ENCODE measurements around the gene CAMKK1. TPM values are rescaled to one million over a fixed set of nuclear protein-coding genes. Genes with fewer than 3 reads are reported as not detected.
"Not testable (repeated sequence)": the region's sequence is repeated elsewhere in the genome, so short reads cannot be mapped to it uniquely, and the experiment has no call there.

Gene CAMKK1
- total and polyA plus RNA-seq, 5 donors from 2014 or later = 0.09 to 3.2 (median 0.88) TPM

DNA sequence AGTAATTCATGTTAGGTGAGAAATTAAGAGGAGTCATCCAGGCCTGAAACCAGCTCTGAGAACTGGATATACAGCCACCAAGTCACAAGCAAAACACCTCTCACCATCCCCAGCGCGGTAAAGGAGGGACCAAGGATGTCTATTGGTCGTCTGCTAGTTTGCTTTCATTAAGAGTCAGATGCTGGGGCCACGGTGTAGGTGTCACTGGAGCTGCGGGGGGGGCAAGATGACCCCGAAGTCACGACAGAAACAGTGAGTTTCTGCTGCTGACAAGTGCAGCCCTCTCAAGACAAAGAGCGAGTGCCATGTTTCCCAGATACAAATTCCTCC, 47.6 kb downstream of the CAMKK1 start:
- Histone ChIP-seq H3K4me1 (ENCODE audit: control insufficient read depth, insufficient read depth, low read length, poor library complexity, severe bottlenecking) (peaks cover 18% of the 10 kb centered on the region), H3K27ac (ENCODE audit: insufficient read depth, low read length, poor library complexity, severe bottlenecking) (peak overlapping the region; percentile 72), H3K9me3 (ENCODE audit: control insufficient read depth in 2 of 2, low read length in 2 of 2) (no peaks in the 10 kb centered on the region), H3K27me3 (ENCODE audit: control insufficient read depth, insufficient read depth, low read length) (no peaks in the 10 kb centered on the region), H3K36me3 (ENCODE audit: control insufficient read depth, insufficient read depth, low read length) (peaks cover 17% of the 10 kb centered on the region), H3K4me3 (ENCODE audit: low read depth, low read length) (peak overlapping the region; percentile 82)
- Mint-ChIP-seq H3K4me1 (peaks cover 15 to 43% (median 32%) of the 10 kb centered on the region in 4 donors), H3K9me3 (no peaks in the 10 kb centered on the region), H3K36me3 (peaks cover 14% of the 10 kb centered on the region), H3K27me3 (peaks cover 15% of the 10 kb centered on the region), H3K27ac (peak overlapping the region; percentile 82 to 92 (median 89)), H3K4me3 (peak overlapping the region; percentile 93 to 96 (median 94))
- DNase-seq (peak in 2 of 3 donors; percentile 24 to 66), ATAC-seq (ENCODE audit: low read depth in 2 of 2) (no peak)

DNA sequence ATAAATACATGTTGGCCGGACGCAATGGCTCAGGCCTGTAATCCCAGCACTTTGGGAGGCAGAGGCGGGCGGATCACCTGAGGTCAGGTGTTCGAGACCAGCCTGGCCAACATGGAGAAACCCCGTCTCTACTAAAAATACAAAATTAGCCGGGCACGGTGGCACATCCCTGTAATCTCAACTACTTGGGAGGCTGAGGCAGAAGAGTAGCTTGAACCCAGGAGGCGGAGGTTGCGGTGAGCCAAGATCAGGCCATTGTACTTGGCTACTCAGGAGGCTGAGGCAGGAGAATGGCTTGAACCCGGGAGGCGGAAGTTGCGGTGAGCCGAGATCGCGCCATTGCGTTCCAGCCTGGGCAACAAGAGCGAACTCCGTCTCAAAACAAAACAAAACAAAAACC, 48.3 kb downstream of the CAMKK1 start:
- DNase-seq; ATAC-seq (ENCODE audit: low read depth in 2 of 2); H3K9me3 ChIP-seq (ENCODE audit: control insufficient read depth in 2 of 2, low read length in 2 of 2); H3K27ac ChIP-seq (ENCODE audit: insufficient read depth, low read length, poor library complexity, severe bottlenecking); H3K27me3 ChIP-seq (ENCODE audit: control insufficient read depth, insufficient read depth, low read length); H3K9me3 Mint-ChIP-seq: not testable (repeated sequence)
- Mint-ChIP-seq H3K4me1 (peaks cover 15 to 47% (median 35%) of the 10 kb centered on the region in 4 donors), H3K27me3 (peaks cover 10% of the 10 kb centered on the region), H3K36me3 (peaks cover 21% of the 10 kb centered on the region), H3K27ac (peak overlapping the region in 1 of 3 donors; percentile 48), H3K4me3 (peak overlapping the region; percentile 63 to 95 (median 94))
- peaks cover 18% of the 10 kb centered on the region for H3K4me1 ChIP-seq (ENCODE audit: control insufficient read depth, insufficient read depth, low read length, poor library complexity, severe bottlenecking)
- peaks cover 24% of the 10 kb centered on the region for H3K36me3 ChIP-seq (ENCODE audit: control insufficient read depth, insufficient read depth, low read length)
- H3K4me3 ChIP-seq (ENCODE audit: low read depth, low read length) = peak overlapping the region; percentile 82

DNA sequence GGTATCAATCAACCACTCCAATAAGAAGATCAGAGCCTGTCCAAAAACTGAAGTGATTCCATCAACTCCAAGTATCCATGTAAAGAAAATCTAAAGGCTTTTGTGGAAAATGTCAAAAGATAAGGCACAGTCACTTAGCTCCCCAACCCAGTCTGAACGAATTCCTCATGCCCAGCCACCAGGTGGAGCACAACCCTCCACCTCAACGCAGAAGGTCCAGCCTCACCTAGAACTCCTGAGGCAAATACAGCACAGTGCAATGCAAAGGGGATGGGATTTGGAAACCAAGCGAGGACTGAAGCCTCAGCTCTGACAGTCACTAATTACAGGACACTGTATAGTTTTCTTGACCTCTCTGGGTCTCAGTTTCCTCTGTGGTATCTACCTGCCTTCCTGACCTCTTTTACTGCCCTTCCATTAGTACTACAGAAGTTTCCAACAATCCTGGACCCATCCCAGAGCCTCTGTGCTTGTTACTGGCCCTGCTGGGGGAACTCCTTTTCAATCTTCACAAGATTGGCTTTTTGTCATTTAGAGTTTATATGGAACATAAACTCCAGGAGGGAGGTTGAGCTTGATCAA, 48.8 kb downstream of the CAMKK1 start:
- H3K27ac Mint-ChIP-seq = peak overlapping the region; percentile 63 to 83 (median 72)
- DNase-seq = peak in 2 of 3 donors; percentile 37 to 73

DNA sequence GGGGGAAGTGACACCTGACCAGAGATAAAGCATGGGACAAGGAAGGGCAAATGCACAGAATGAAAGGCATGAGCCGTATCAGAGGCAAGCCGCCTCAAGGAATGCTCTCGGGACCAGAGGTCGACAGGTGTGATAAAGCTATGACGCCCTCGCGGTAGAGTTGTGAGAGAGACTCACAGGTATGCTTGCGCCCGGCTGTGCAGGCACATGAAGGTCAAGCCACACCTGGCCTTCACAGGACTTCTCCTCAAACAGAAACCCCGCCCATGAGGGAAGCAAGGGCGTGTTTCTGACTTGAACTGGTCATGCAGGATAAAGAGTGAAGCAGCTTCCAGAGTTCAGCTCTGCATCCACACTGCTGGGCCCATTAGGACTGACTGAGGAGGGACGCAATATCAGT, 54.6 kb downstream of the CAMKK1 start:
- no peaks in the 10 kb centered on the region for H3K27me3 ChIP-seq (ENCODE audit: control insufficient read depth, insufficient read depth, low read length)
- no peaks in the 10 kb centered on the region for H3K9me3 Mint-ChIP-seq
- H3K27me3 Mint-ChIP-seq = no peaks in the 10 kb centered on the region
- DNase-seq (no peak), ATAC-seq (ENCODE audit: low read depth in 2 of 2) (no peak)
- H3K4me3 ChIP-seq (ENCODE audit: low read depth, low read length) = no peak overlapping the region
- no peak overlapping the region for H3K4me3 Mint-ChIP-seq
- H3K27ac ChIP-seq (ENCODE audit: insufficient read depth, low read length, poor library complexity, severe bottlenecking) = no peak overlapping the region
- H3K4me1 ChIP-seq (ENCODE audit: control insufficient read depth, insufficient read depth, low read length, poor library complexity, severe bottlenecking) = no peaks in the 10 kb centered on the region
- peaks cover 42% of the 10 kb centered on the region for H3K36me3 Mint-ChIP-seq
- H3K27ac Mint-ChIP-seq = peak overlapping the region in 1 of 3 donors; percentile 39
- peaks cover 11 to 39% (median 28%) of the 10 kb centered on the region in 4 donors for H3K4me1 Mint-ChIP-seq
- H3K36me3 ChIP-seq (ENCODE audit: control insufficient read depth, insufficient read depth, low read length) = peaks cover 70% of the 10 kb centered on the region
- no peaks in the 10 kb centered on the region for H3K9me3 ChIP-seq (ENCODE audit: control insufficient read depth in 2 of 2, low read length in 2 of 2)

More for the DNA sequence above, 48.8 kb downstream of the CAMKK1 start:
- no peaks in the 10 kb centered on the region for H3K27me3 ChIP-seq (ENCODE audit: control insufficient read depth, insufficient read depth, low read length)
- Mint-ChIP-seq H3K27me3 (peaks cover 9% of the 10 kb centered on the region), H3K4me1 (peaks cover 15 to 50% (median 35%) of the 10 kb centered on the region in 4 donors), H3K36me3 (peaks cover 22% of the 10 kb centered on the region), H3K4me3 (peak overlapping the region; percentile 82 to 95 (median 94)), H3K9me3 (no peaks in the 10 kb centered on the region)
- peak overlapping the region; percentile 44 for H3K4me3 ChIP-seq (ENCODE audit: low read depth, low read length)
- no peaks in the 10 kb centered on the region for H3K9me3 ChIP-seq (ENCODE audit: control insufficient read depth in 2 of 2, low read length in 2 of 2)
- H3K4me1 ChIP-seq (ENCODE audit: control insufficient read depth, insufficient read depth, low read length, poor library complexity, severe bottlenecking) = peaks cover 18% of the 10 kb centered on the region
- no peak for ATAC-seq (ENCODE audit: low read depth in 2 of 2)
- peaks cover 29% of the 10 kb centered on the region for H3K36me3 ChIP-seq (ENCODE audit: control insufficient read depth, insufficient read depth, low read length)
- no peak overlapping the region for H3K27ac ChIP-seq (ENCODE audit: insufficient read depth, low read length, poor library complexity, severe bottlenecking)

DNA sequence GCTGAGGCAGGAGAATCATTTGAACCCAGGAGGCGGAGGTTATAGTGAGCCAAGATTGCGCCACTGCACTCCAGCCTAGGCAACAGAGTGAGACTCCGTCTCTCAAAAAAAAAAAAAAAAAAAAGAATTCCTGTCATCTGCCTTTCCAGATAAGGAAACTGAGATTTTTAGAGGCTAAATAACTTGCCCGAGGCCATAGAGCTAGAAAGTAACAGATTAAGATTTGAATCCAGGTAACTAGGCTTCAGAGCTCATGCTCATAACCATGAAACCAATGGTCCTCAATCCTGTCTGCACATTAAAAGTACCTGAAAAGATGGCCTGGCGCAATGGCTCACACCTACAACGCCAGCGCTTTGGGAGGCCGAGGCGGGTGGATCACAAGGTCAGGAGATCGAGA, 56.3 kb downstream of the CAMKK1 start:
- no peak overlapping the region for H3K4me3 ChIP-seq (ENCODE audit: low read depth, low read length)
- Mint-ChIP-seq H3K27me3 (no peaks in the 10 kb centered on the region), H3K27ac (no peak overlapping the region), H3K9me3 (no peaks in the 10 kb centered on the region), H3K4me3 (no peak overlapping the region), H3K36me3 (peaks cover 43% of the 10 kb centered on the region), H3K4me1 (peaks cover 11 to 39% (median 29%) of the 10 kb centered on the region in 4 donors)
- no peaks in the 10 kb centered on the region for H3K27me3 ChIP-seq (ENCODE audit: control insufficient read depth, insufficient read depth, low read length)
- no peaks in the 10 kb centered on the region for H3K4me1 ChIP-seq (ENCODE audit: control insufficient read depth, insufficient read depth, low read length, poor library complexity, severe bottlenecking)
- H3K36me3 ChIP-seq (ENCODE audit: control insufficient read depth, insufficient read depth, low read length) = peaks cover 65% of the 10 kb centered on the region
- DNase-seq (no peak), ATAC-seq (ENCODE audit: low read depth in 2 of 2) (no peak)
- no peaks in the 10 kb centered on the region for H3K9me3 ChIP-seq (ENCODE audit: control insufficient read depth in 2 of 2, low read length in 2 of 2)
- no peak overlapping the region for H3K27ac ChIP-seq (ENCODE audit: insufficient read depth, low read length, poor library complexity, severe bottlenecking)

DNA sequence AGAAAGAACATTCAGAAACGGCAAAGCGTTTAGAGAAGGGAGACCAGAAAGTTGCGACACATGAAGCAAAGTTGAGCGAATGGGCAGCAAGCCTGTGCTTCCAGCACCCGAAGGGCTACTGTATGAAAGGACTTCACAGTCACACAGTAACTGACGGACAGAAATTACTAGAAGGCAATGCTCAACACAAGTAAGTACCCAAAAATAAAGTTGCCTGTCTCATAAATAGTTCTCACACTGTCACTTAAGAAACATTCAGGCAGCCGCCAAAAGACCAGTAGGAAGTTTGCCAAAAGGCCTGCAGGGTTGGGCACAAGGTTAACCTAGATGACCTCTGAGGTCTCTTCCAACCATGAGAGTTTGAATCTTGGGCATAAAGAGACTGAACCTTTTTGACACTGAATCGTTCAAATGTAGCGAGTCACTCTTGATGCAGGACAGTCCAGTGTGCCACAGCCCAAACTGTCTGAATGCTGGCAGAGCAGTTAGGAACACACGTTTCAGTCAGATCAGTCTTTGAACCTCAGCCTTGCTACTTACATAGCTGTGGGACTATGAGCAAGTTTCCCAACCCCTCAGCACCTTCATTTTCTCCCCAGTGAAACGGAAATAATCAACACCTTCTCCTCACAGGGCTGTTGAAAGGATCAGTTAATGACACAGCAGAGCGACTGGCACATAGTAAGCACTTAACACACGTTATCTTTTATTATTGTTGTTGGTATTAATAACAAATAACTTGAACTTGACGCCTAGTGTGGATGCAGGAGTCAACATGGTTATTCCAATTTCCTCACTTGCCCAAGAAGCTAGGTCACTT, 57.2 kb downstream of the CAMKK1 start:
- peaks cover 41% of the 10 kb centered on the region for H3K36me3 Mint-ChIP-seq

DNA sequence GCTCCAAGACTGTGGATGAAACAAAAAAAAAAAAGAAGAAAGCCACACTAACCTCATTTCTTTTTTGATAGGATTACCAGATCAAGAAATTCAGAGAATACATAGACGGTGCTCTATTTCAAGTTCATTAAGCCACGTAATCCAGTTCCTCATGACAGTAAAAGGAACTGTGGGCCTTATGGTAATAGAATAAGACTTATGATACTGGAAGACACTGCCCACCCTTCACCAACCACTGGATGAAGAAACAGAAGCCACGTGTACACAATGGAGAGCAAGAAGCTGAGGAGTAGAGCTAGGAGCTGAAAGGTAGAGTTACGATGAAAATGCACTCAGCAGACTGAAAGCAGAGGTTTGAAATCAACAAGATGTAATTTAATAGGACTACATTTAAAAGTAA, 58.0 kb downstream of the CAMKK1 start:
- peaks cover 33% of the 10 kb centered on the region for H3K36me3 Mint-ChIP-seq
- peaks cover 6 to 23% (median 19%) of the 10 kb centered on the region in 4 donors for H3K4me1 Mint-ChIP-seq
- no peaks in the 10 kb centered on the region for H3K9me3 Mint-ChIP-seq
- no peak overlapping the region for H3K4me3 Mint-ChIP-seq
- ATAC-seq (ENCODE audit: low read depth in 2 of 2) = no peak
- no peaks in the 10 kb centered on the region for H3K27me3 Mint-ChIP-seq
- Histone ChIP-seq H3K4me3 (ENCODE audit: low read depth, low read length) (no peak overlapping the region), H3K9me3 (ENCODE audit: control insufficient read depth in 2 of 2, low read length in 2 of 2) (no peaks in the 10 kb centered on the region), H3K27ac (ENCODE audit: insufficient read depth, low read length, poor library complexity, severe bottlenecking) (no peak overlapping the region), H3K36me3 (ENCODE audit: control insufficient read depth, insufficient read depth, low read length) (peaks cover 54% of the 10 kb centered on the region), H3K27me3 (ENCODE audit: control insufficient read depth, insufficient read depth, low read length) (no peaks in the 10 kb centered on the region), H3K4me1 (ENCODE audit: control insufficient read depth, insufficient read depth, low read length, poor library complexity, severe bottlenecking) (no peaks in the 10 kb centered on the region)
- H3K27ac Mint-ChIP-seq = peak overlapping the region in 1 of 3 donors; percentile 53
- DNase-seq = no peak

More for the DNA sequence above, 57.2 kb downstream of the CAMKK1 start:
- Histone ChIP-seq H3K9me3 (ENCODE audit: control insufficient read depth in 2 of 2, low read length in 2 of 2) (no peaks in the 10 kb centered on the region), H3K4me1 (ENCODE audit: control insufficient read depth, insufficient read depth, low read length, poor library complexity, severe bottlenecking) (no peaks in the 10 kb centered on the region), H3K36me3 (ENCODE audit: control insufficient read depth, insufficient read depth, low read length) (peaks cover 57% of the 10 kb centered on the region), H3K27ac (ENCODE audit: insufficient read depth, low read length, poor library complexity, severe bottlenecking) (no peak overlapping the region), H3K4me3 (ENCODE audit: low read depth, low read length) (no peak overlapping the region), H3K27me3 (ENCODE audit: control insufficient read depth, insufficient read depth, low read length) (no peaks in the 10 kb centered on the region)
- Mint-ChIP-seq H3K4me1 (peaks cover 8 to 30% (median 23%) of the 10 kb centered on the region in 4 donors), H3K27me3 (no peaks in the 10 kb centered on the region), H3K9me3 (no peaks in the 10 kb centered on the region), H3K4me3 (no peak overlapping the region), H3K27ac (no peak overlapping the region)
- ATAC-seq (ENCODE audit: low read depth in 2 of 2) = no peak
- DNase-seq = no peak
